ENCODE data around the gene DLG2.

DNA sequence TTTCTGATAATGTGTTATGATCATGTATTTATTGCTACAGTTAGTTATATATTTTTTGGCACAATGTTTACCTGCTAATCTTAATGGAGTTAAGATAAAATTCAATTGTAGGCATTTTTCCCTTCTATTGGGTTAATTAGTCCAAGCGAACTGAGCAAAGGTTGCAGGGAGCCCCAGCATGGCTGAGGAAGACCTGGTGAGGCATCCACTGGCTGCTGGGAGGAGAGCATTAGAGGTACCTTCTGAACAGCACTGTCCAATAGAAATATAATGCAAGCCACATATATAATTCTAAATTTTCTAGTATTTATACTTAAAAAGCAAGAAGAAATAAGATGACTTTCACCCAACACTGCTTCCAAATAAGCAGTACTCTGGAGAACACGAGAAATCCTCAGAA lies 19.9 kb upstream of the DLG2 start:
- TF ChIP-seq POLR2A (IDR thresholded peaks at IDR 0.05) = no peak
- TF ChIP-seq, protein P1, sequence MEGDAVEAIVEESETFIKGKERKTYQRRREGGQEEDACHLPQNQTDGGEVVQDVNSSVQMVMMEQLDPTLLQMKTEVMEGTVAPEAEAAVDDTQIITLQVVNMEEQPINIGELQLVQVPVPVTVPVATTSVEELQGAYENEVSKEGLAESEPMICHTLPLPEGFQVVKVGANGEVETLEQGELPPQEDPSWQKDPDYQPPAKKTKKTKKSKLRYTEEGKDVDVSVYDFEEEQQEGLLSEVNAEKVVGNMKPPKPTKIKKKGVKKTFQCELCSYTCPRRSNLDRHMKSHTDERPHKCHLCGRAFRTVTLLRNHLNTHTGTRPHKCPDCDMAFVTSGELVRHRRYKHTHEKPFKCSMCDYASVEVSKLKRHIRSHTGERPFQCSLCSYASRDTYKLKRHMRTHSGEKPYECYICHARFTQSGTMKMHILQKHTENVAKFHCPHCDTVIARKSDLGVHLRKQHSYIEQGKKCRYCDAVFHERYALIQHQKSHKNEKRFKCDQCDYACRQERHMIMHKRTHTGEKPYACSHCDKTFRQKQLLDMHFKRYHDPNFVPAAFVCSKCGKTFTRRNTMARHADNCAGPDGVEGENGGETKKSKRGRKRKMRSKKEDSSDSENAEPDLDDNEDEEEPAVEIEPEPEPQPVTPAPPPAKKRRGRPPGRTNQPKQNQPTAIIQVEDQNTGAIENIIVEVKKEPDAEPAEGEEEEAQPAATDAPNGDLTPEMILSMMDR (IDR thresholded peaks at IDR 0.05) = no peak
- TF ChIP-seq EP300 (IDR thresholded peaks at IDR 0.05) = no peak
